GM12878 (cell line): ENCODE data around the gene TUBD1. TPM values are rescaled to one million over a fixed set of nuclear protein-coding genes. Genes with fewer than 3 reads are reported as not detected.

Experiments
- ATAC-seq: fragments of 200-7000 bp; cut with Tn5 transposase; 3 replicates; pipeline ENCODE4 v1.9.1; 2020; ENCODE audit warnings: mild to moderate bottlenecking, moderate library complexity
- BruUV-seq: library from RNA; stranded (reverse); fragments of 400-500 nt; replicated peaks from 2 replicates; lab custom pipeline; 2021; lab: Mats Ljungman, UMichigan
- CTCF ChIA-PET: fragments of 300-600 bp; sonication (Branson Sonifier 250); formaldehyde crosslinking; extraction: SDS; loops from one replicate; lab custom pipeline; 2021; ENCODE audit warnings: inconsistent platforms; lab: Yijun Ruan, JAX
- POLR2A ChIA-PET: fragments of 350-600 bp; formaldehyde crosslinking; extraction: SDS; loops from one replicate; lab custom pipeline; 2021; ENCODE audit warnings: inconsistent platforms; lab: Charles Lee
- RAD21 ChIA-PET: fragments of 300-600 bp; sonication (Branson Sonifier 250); formaldehyde crosslinking; loops from one replicate; lab custom pipeline; 2023; ENCODE audit warnings: antibody characterized with exemption; ENCODE audit not compliant: unreplicated experiment; lab: Charles Lee
- SMC1A ChIA-PET: fragments of 300-600 bp; sonication (Branson Sonifier 250); formaldehyde crosslinking; loops from one replicate; lab custom pipeline; 2023; ENCODE audit not compliant: unreplicated experiment, uncharacterized antibody; lab: Charles Lee
- DNase-seq: peaks from one replicate; pipeline ENCODE4 v3.0.0-alpha.2; 2011; ENCODE audit warnings: low read depth, low spot score
- FAIRE-seq: peaks from 3 replicates; lab custom pipeline; 2011; peaks lifted over from hg19 to GRCh38; lab: Jason Lieb, UNC
- H2AFZ ChIP-seq: 2 replicates; pipeline ENCODE4 v1.6.0; 2011; ENCODE audit warnings: low read depth, low read length, control low read depth; ENCODE audit not compliant: control insufficient read depth
- H3K27ac ChIP-seq: 2 replicates; pipeline ENCODE4 v1.5.1; 2011; ENCODE audit warnings: control low read depth; ENCODE audit not compliant: control insufficient read depth, insufficient read depth
- H3K27me3 ChIP-seq, 2 experiments: replicated peaks in 1 of 2; 2 replicates each; pipeline versions ENCODE4 v1.6.0 to v1.6.1; 2011; ENCODE audit warnings: low read length in 1 of 2; ENCODE audit not compliant: control insufficient read depth in 2 of 2, insufficient read depth in 2 of 2
- H3K36me3 ChIP-seq, 2 experiments: 2 replicates each; pipeline ENCODE4 v1.5.1; 2011; ENCODE audit warnings: low read length in 1 of 2; ENCODE audit not compliant: control insufficient read depth in 2 of 2, insufficient read depth in 2 of 2
- H3K4me1 ChIP-seq: 2 replicates; pipeline ENCODE4 v1.6.1; 2011; ENCODE audit warnings: mild to moderate bottlenecking, low read length, moderate library complexity, mixed read lengths; ENCODE audit not compliant: control insufficient read depth, insufficient read depth
- H3K4me2 ChIP-seq: 2 replicates; pipeline ENCODE4 v1.6.0; 2011; ENCODE audit warnings: control low read depth; ENCODE audit not compliant: control insufficient read depth, insufficient read depth
- H3K4me3 ChIP-seq: fragments of 200-600 bp; sonication (generic); 2 replicates; pipeline ENCODE4 v1.5.1; 2016
- H3K79me2 ChIP-seq: 2 replicates; pipeline ENCODE4 v1.6.0; 2011; ENCODE audit warnings: low read length; ENCODE audit not compliant: control insufficient read depth, insufficient read depth
- H3K9ac ChIP-seq: 2 replicates; pipeline ENCODE4 v1.8.0; 2011; ENCODE audit warnings: low read length, control low read depth, mixed read lengths; ENCODE audit not compliant: control insufficient read depth, insufficient read depth
- H3K9me3 ChIP-seq: replicated peaks from 3 replicates; pipeline ENCODE4 v1.5.1; 2011; ENCODE audit warnings: mild to moderate bottlenecking, low read length; ENCODE audit not compliant: control insufficient read depth, insufficient read depth
- H4K20me1 ChIP-seq: 2 replicates; pipeline ENCODE4 v1.6.0; 2011; ENCODE audit not compliant: control insufficient read depth, insufficient read depth
- GABPA ChIP-seq: IDR thresholded peaks from 2 replicates; pipeline ENCODE4 v1.6.1; 2014; ENCODE audit warnings: antibody characterized with exemption, low read depth, mild to moderate bottlenecking, inconsistent platforms
- IRF4 ChIP-seq: IDR thresholded peaks from 2 replicates; pipeline ENCODE4 v1.6.1; 2011; ENCODE audit warnings: low read depth, low read length
- WGBS: methylation state at CpG from one replicate; pipeline ENCODE4 v1.1.6; 2016; ENCODE audit warnings: low lambda C conversion rate; ENCODE audit not compliant: insufficient replicate concordance, insufficient coverage; ENCODE audit errors: missing lambda C conversion rate; 5-methylcytosine and 5-hydroxymethylcytosine counted together
- in situ Hi-C: fragments of 300-500 bp; cut with MboI; formaldehyde crosslinking; loops from 9 replicates; pipeline ENCODE4 v1.14.3; 2018; ENCODE audit warnings: mixed read lengths
- intact Hi-C: fragments of 100-400 bp; cut with micrococcal nuclease; formaldehyde crosslinking; loops from one replicate; pipeline ENCODE4 v1.14.2; 2022; ENCODE audit not compliant: unreplicated experiment
- polyA plus RNA-seq, 11 experiments: library from polyadenylated mRNA; depleted of rRNA in 4 of 11; unstranded in 6 of 11; stranded (reverse) in 5 of 11; fragments of >200 nt; fragmentation: Nextera tagmentation in 4 of 11; fragmentation: Illumina TruSeq in 1 of 11; extraction: Ambion mirVana in 4 of 11; extraction: Trizol in 1 of 11; gene quantifications; 1 replicate in 1 of 11; 2 replicates in 10 of 11; pipeline versions ENCODE4 v1.2.1 to v1.2.3, GENCODE V29; 2011 to 2016; ENCODE audit warnings: inconsistent platforms in 2 of 11, missing spikeins in 2 of 11, low read depth in 1 of 11
- total RNA-seq, 4 experiments: library from RNA; depleted of rRNA in 3 of 4; stranded (reverse); fragments of >200 nt in 3 of 4; fragmentation: Illumina TruSeq in 1 of 4; extraction: Trizol in 1 of 4; gene quantifications; 2 replicates each; pipeline versions ENCODE4 v1.2.1 to v1.2.3, GENCODE V29; 2013 to 2021
- TF ChIP-seq, protein P1 (sequence below): fragments of 450-650 bp; formaldehyde crosslinking; IDR thresholded peaks from 2 replicates; pipeline ENCODE4 v1.5.0; 2022; ENCODE audit warnings: mild to moderate bottlenecking, missing genetic modification characterization
- TF ChIP-seq, protein P2 (sequence below): IDR thresholded peaks from 2 replicates; pipeline ENCODE4 v1.6.1; 2012; ENCODE audit warnings: low read length, inconsistent platforms
- TF ChIP-seq, protein P3 (sequence below): fragments of 450-650 bp; IDR thresholded peaks from 2 replicates; pipeline ENCODE4 v1.6.1; 2017; ENCODE audit warnings: mild to moderate bottlenecking, low read depth, inconsistent platforms; ENCODE audit not compliant: poor library complexity, severe bottlenecking

TUBD1 gene
- total and polyA plus RNA-seq, 10 of the 15 experiments (the other 5 are each of a cell fraction or from before 2014, with no cell fraction given), result 5.3 to 10.8 (median 8.3) TPM

DNA sequence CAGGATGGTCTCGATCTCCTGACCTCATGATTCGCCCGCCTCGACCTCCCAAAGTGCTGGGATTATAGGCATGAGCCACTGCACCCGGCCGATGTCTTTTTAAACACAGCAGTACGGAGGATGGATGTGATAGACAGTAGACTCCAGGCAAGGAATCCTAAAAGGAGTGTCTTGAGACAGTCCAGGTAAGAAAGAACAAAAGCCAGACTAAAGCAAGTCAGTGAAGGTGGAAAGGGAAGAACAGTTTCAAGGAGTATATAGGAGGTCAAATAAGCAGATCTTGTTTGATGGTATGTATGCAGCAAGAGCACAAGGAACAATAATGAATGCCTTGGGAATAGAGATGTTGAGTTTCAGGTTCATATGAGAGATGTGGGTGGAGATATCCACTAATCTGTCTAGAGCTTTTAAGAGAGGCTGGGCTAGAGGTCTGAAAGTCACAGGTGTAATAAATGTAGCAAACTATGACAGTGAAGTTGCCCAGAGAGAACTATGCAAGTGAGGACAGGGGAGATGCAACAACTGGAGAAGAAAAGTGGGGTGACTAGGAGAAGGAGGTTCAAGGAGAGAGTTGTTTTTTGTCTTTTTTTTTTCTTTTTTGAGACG is 4.5 kb downstream of the TUBD1 start:
- H3K4me2 ChIP-seq, result no peak overlapping the region
- no peak overlapping the region for H3K4me3 ChIP-seq
- no peak overlapping the region for H2AFZ ChIP-seq
- no peak for FAIRE-seq
- no peak overlapping the region for H3K9ac ChIP-seq
- ChIA-PET SMC1A (no interaction called here), CTCF (no interaction called here), RAD21 (no interaction called here), POLR2A (no interaction called here)
- peaks cover 14% of the 10 kb centered on the region for H3K79me2 ChIP-seq
- ATAC-seq, result no peak
- WGBS, result 95% methylated on average over 8 of the region's 8 CpGs
- TF ChIP-seq, protein P1, sequence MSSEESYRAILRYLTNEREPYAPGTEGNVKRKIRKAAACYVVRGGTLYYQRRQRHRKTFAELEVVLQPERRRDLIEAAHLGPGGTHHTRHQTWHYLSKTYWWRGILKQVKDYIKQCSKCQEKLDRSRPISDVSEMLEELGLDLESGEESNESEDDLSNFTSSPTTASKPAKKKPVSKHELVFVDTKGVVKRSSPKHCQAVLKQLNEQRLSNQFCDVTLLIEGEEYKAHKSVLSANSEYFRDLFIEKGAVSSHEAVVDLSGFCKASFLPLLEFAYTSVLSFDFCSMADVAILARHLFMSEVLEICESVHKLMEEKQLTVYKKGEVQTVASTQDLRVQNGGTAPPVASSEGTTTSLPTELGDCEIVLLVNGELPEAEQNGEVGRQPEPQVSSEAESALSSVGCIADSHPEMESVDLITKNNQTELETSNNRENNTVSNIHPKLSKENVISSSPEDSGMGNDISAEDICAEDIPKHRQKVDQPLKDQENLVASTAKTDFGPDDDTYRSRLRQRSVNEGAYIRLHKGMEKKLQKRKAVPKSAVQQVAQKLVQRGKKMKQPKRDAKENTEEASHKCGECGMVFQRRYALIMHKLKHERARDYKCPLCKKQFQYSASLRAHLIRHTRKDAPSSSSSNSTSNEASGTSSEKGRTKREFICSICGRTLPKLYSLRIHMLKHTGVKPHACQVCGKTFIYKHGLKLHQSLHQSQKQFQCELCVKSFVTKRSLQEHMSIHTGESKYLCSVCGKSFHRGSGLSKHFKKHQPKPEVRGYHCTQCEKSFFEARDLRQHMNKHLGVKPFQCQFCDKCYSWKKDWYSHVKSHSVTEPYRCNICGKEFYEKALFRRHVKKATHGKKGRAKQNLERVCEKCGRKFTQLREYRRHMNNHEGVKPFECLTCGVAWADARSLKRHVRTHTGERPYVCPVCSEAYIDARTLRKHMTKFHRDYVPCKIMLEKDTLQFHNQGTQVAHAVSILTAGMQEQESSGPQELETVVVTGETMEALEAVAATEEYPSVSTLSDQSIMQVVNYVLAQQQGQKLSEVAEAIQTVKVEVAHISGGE, result no peak
- TF ChIP-seq IRF4 (no peak), GABPA (no peak)
- TF ChIP-seq, protein P2, sequence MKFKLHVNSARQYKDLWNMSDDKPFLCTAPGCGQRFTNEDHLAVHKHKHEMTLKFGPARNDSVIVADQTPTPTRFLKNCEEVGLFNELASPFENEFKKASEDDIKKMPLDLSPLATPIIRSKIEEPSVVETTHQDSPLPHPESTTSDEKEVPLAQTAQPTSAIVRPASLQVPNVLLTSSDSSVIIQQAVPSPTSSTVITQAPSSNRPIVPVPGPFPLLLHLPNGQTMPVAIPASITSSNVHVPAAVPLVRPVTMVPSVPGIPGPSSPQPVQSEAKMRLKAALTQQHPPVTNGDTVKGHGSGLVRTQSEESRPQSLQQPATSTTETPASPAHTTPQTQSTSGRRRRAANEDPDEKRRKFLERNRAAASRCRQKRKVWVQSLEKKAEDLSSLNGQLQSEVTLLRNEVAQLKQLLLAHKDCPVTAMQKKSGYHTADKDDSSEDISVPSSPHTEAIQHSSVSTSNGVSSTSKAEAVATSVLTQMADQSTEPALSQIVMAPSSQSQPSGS, result no peak
- TF ChIP-seq, protein P3, sequence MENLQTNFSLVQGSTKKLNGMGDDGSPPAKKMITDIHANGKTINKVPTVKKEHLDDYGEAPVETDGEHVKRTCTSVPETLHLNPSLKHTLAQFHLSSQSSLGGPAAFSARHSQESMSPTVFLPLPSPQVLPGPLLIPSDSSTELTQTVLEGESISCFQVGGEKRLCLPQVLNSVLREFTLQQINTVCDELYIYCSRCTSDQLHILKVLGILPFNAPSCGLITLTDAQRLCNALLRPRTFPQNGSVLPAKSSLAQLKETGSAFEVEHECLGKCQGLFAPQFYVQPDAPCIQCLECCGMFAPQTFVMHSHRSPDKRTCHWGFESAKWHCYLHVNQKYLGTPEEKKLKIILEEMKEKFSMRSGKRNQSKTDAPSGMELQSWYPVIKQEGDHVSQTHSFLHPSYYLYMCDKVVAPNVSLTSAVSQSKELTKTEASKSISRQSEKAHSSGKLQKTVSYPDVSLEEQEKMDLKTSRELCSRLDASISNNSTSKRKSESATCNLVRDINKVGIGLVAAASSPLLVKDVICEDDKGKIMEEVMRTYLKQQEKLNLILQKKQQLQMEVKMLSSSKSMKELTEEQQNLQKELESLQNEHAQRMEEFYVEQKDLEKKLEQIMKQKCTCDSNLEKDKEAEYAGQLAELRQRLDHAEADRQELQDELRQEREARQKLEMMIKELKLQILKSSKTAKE, result no peak
- no peaks in the 10 kb centered on the region for H4K20me1 ChIP-seq
- BruUV-seq, result no TSS peak
- in situ Hi-C loops (no loop called here), intact Hi-C loops (no loop called here)
- no peaks in the 10 kb centered on the region for H3K4me1 ChIP-seq
- no peaks in the 10 kb centered on the region for H3K9me3 ChIP-seq
- no peak for DNase-seq
- no peak overlapping the region for H3K27ac ChIP-seq
- no peaks in the 10 kb centered on the region for H3K27me3 ChIP-seq
- H3K36me3 ChIP-seq, result peaks cover 0 to 14% of the 10 kb centered on the region in 2 experiments; a peak in 1 of 4 replicates
